Activated gamma-delta T cell (primary cell): ENCODE data around the gene THOP1.

ENCODE experiments used
- DNase-seq: peaks from one replicate; lab custom pipeline; 2025; lab: John Stamatoyannopoulos, UW

THOP1 gene

GRCh38 chr19:2854849-2855248, 69.5 kb downstream of the THOP1 start:
- no peak for DNase-seq

- no peak for DNase-seq
Measured at GRCh38 chr19:2856457-2857050, 71.3 kb downstream of the THOP1 start.

GRCh38 chr19:2858864-2859263, 73.6 kb downstream of the THOP1 start:
- no peak for DNase-seq

- no peak for DNase-seq
Measured at GRCh38 chr19:2863816-2864215, 78.5 kb downstream of the THOP1 start.
